SK-N-SH treated with all-trans-retinoic acid at 6 μM for 48 hours (cell line): ENCODE data around the gene HCLS1.
A peak's percentile ranks its signal among the peaks of the same experiment; 100 is the strongest.

Experiments
- ATAC-seq: fragments of 200-7000 bp; cut with Tn5 transposase; 3 replicates; pipeline ENCODE4 v1.9.1; 2020; ENCODE audit warnings: mild to moderate bottlenecking, moderate library complexity
- ARNTL ChIP-seq: fragments of 450-650 bp; formaldehyde crosslinking; IDR thresholded peaks from 2 replicates; pipeline ENCODE4 v1.5.0; 2020; ENCODE audit warnings: low read depth, mild to moderate bottlenecking, moderate library complexity, borderline replicate concordance
- BACH2 ChIP-seq: fragments of 250-450 bp; sonication (Bioruptor Pico); IDR thresholded peaks from 2 replicates; pipeline ENCODE4 v1.9.0; 2021; ENCODE audit warnings: mild to moderate bottlenecking, borderline replicate concordance
- CREB5 ChIP-seq: fragments of 250-450 bp; sonication (Bioruptor Pico); IDR thresholded peaks from 2 replicates; pipeline ENCODE4 v1.5.1; 2020; ENCODE audit warnings: low read depth, mild to moderate bottlenecking, moderate library complexity
- CSDC2 ChIP-seq: fragments of 250-450 bp; sonication (Bioruptor Pico); IDR thresholded peaks from 2 replicates; pipeline ENCODE4 v1.5.0; 2020; ENCODE audit warnings: mild to moderate bottlenecking, moderate library complexity
- CSRNP3 ChIP-seq: fragments of 250-450 bp; sonication (Bioruptor Pico); IDR thresholded peaks from 2 replicates; pipeline ENCODE4 v1.5.1; 2021; ENCODE audit warnings: mild to moderate bottlenecking, moderate library complexity
- ESRRG ChIP-seq: fragments of 250-450 bp; sonication (Bioruptor Pico); IDR thresholded peaks from 2 replicates; pipeline ENCODE4 v1.6.1; 2021; ENCODE audit warnings: mild to moderate bottlenecking
- GLIS3 ChIP-seq: fragments of 250-450 bp; sonication (Bioruptor Pico); IDR thresholded peaks from 2 replicates; pipeline ENCODE4 v1.5.0; 2020; ENCODE audit warnings: mild to moderate bottlenecking, moderate library complexity
- ISL1 ChIP-seq: fragments of 250-450 bp; sonication (Bioruptor Pico); IDR thresholded peaks from 2 replicates; pipeline ENCODE4 v2.1.2; 2022; ENCODE audit warnings: mild to moderate bottlenecking, moderate library complexity
- OSR1 ChIP-seq: fragments of 250-450 bp; sonication (Bioruptor Pico); IDR thresholded peaks from 2 replicates; pipeline ENCODE4 v1.8.0; 2022; ENCODE audit warnings: moderate library complexity, mild to moderate bottlenecking, inconsistent platforms
- POU6F1 ChIP-seq: fragments of 250-450 bp; sonication (Bioruptor Pico); IDR thresholded peaks from 2 replicates; pipeline ENCODE4 v1.8.0; 2021; ENCODE audit warnings: low read depth, mild to moderate bottlenecking, moderate library complexity, borderline replicate concordance
- PPARA ChIP-seq: fragments of 250-450 bp; sonication (Bioruptor Pico); IDR thresholded peaks from 2 replicates; pipeline ENCODE4 v1.5.0; 2020; ENCODE audit warnings: mild to moderate bottlenecking, borderline replicate concordance
- RARB ChIP-seq: fragments of 250-450 bp; sonication (Bioruptor Pico); IDR thresholded peaks from 2 replicates; pipeline ENCODE4 v1.8.0; 2021; ENCODE audit warnings: mild to moderate bottlenecking, moderate library complexity
- TCF4 ChIP-seq: fragments of 250-450 bp; sonication (Bioruptor Pico); IDR thresholded peaks from 2 replicates; pipeline ENCODE4 v1.8.0; 2021; ENCODE audit warnings: mild to moderate bottlenecking, moderate library complexity, borderline replicate concordance
- TSHZ2 ChIP-seq: fragments of 250-450 bp; sonication (Bioruptor Pico); IDR thresholded peaks from 2 replicates; pipeline ENCODE4 v1.5.0; 2020; ENCODE audit warnings: mild to moderate bottlenecking, moderate library complexity
- ZC3H10 ChIP-seq: fragments of 250-450 bp; sonication (Bioruptor Pico); IDR thresholded peaks from 2 replicates; pipeline ENCODE4 v1.5.1; 2021; ENCODE audit warnings: mild to moderate bottlenecking, moderate library complexity
- ZFP3 ChIP-seq: fragments of 250-450 bp; sonication (Bioruptor Pico); IDR thresholded peaks from 2 replicates; pipeline ENCODE4 v1.5.0; 2020; ENCODE audit warnings: mild to moderate bottlenecking, moderate library complexity
- ZFP30 ChIP-seq: fragments of 450-650 bp; formaldehyde crosslinking; IDR thresholded peaks from 2 replicates; pipeline ENCODE4 v1.5.0; 2022; ENCODE audit warnings: mild to moderate bottlenecking, moderate library complexity
- ZNF565 ChIP-seq: fragments of 450-650 bp; formaldehyde crosslinking; conservative IDR thresholded peaks from 2 replicates; pipeline ENCODE4 v1.5.0; 2020; ENCODE audit warnings: low read depth, mild to moderate bottlenecking, moderate library complexity
- ZNF70 ChIP-seq: fragments of 450-650 bp; formaldehyde crosslinking; IDR thresholded peaks from 2 replicates; pipeline ENCODE4 v1.5.0; 2020; ENCODE audit warnings: mild to moderate bottlenecking, moderate library complexity
- ZNF8 ChIP-seq: fragments of 450-650 bp; formaldehyde crosslinking; IDR thresholded peaks from 2 replicates; pipeline ENCODE4 v1.5.0; 2020; ENCODE audit warnings: mild to moderate bottlenecking, moderate library complexity

The HCLS1 gene

GRCh38 chr3:121621491-121621890 is 39.2 kb downstream of the HCLS1 start:
- no peak for TF ChIP-seq ARNTL (CRISPR knock-in tag)
- TF ChIP-seq CSDC2 = no peak
- no peak for TF ChIP-seq ZFP3 (CRISPR knock-in tag)
- TF ChIP-seq ZNF8 (CRISPR knock-in tag) = no peak
- TF ChIP-seq POU6F1 (CRISPR knock-in tag) = no peak
- no peak for TF ChIP-seq BACH2 (CRISPR knock-in tag)
- no peak for TF ChIP-seq OSR1 (CRISPR knock-in tag)
- no peak for ATAC-seq

- TF ChIP-seq CSDC2 (no peak), TCF4 (CRISPR knock-in tag) (no peak), RARB (no peak), PPARA (no peak), CSRNP3 (CRISPR knock-in tag) (no peak), ARNTL (CRISPR knock-in tag) (no peak), ISL1 (CRISPR knock-in tag) (no peak), ZFP30 (no peak), BACH2 (CRISPR knock-in tag) (no peak), ZNF70 (CRISPR knock-in tag) (no peak), CREB5 (no peak), ZNF8 (CRISPR knock-in tag) (no peak), ZC3H10 (CRISPR knock-in tag) (no peak), ESRRG (CRISPR knock-in tag) (no peak), POU6F1 (CRISPR knock-in tag) (no peak), ZFP3 (CRISPR knock-in tag) (no peak), TSHZ2 (no peak), ZNF565 (CRISPR knock-in tag) (no peak), GLIS3 (CRISPR knock-in tag) (no peak)
- ATAC-seq = peak; percentile 61; the same call in 2 of the 3 replicates
These were observed 41.0 kb downstream of the HCLS1 start for GRCh38 chr3:121619691-121620090.

GRCh38 chr3:121606106-121606505 is 54.6 kb downstream of the HCLS1 start:
- TF ChIP-seq ISL1 (CRISPR knock-in tag) = no peak
- TF ChIP-seq ZC3H10 (CRISPR knock-in tag) = no peak
- TF ChIP-seq CSRNP3 (CRISPR knock-in tag) = no peak
- no peak for TF ChIP-seq BACH2 (CRISPR knock-in tag)
- TF ChIP-seq ZFP3 (CRISPR knock-in tag) = no peak
- TF ChIP-seq ESRRG (CRISPR knock-in tag) = no peak
- no peak for ATAC-seq
